Measurements from ENCODE around the gene GPR132. TPM values are rescaled to one million over a fixed set of nuclear protein-coding genes. Genes with fewer than 3 reads are reported as not detected.
A peak's percentile ranks its signal among the peaks of the same experiment; 100 is the strongest.

Gene GPR132
- total and polyA plus RNA-seq, 10 of the 15 experiments (the other 5 are each of a cell fraction or from before 2014, with no cell fraction given) = 1.9 to 49.3 (median 20.4) TPM

DNA sequence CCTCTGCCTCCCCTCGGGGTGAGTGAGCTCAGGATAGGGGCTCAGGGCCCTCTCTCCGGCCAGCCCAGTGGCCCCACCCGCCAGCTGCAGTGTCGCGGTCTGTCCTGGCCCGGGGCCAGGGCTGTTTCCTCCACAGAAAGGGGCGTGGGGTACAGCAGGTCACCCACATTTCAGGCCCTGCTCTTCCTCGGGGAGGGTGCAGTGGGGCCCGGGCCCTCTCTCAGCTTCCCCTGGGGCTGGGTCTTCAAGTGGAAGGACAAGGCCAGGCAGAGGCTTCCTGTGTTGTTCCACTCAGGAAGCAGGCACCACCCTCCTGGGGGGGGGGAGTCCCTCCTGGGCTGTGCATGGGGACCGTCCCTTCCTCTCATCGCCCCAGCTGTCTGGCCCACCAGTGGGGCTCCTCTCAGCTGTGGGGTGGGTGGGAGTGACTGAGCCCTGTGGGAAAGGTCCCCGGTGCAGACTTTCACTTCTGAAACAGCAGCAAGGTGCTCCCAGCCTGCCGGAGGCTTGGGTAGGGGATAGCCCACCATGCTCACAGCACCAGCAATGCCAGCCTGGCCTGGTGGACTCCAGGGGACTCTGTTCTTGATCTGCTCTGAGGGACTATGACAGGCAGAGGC lies 3.7 kb downstream of the GPR132 start:
- WGBS (ENCODE audit: insufficient coverage, insufficient replicate concordance, low lambda C conversion rate, missing lambda C conversion rate) = 2% methylated on average over 12 of the region's 13 CpGs
- peaks cover 88% of the 10 kb centered on the region for H3K79me2 ChIP-seq (ENCODE audit: control insufficient read depth, insufficient read depth, low read length)
- peak overlapping the region; percentile 71 for H3K4me3 ChIP-seq
- H4K20me1 ChIP-seq (ENCODE audit: control insufficient read depth, insufficient read depth) = peaks cover 14% of the 10 kb centered on the region
- POLR2A ChIA-PET = interaction anchor here (0.7 to 1.9 kb wide), 8 partner anchors 12 to 439 kb away, joined by 3 to 13 read pairs (median 3); partner anchors contain the start of gene CDCA4
- H3K36me3 ChIP-seq (ENCODE audit: control insufficient read depth in 2 of 2, insufficient read depth in 2 of 2, low read length in 1 of 2) = peaks cover 4 to 16% of the 10 kb centered on the region in 2 experiments; a peak in 3 of 4 replicates
- CTCF ChIA-PET = interaction anchor here (0.7 to 11.9 kb wide), 9 partner anchors 10 to 43 kb away, joined by 3 to 114 read pairs (median 3); no protein-coding TSS in a partner anchor
- BruUV-seq (replicated peaks) = no TSS peak
- no peaks in the 10 kb centered on the region for H3K9me3 ChIP-seq (replicated peaks; ENCODE audit: control insufficient read depth, insufficient read depth, low read length)
- in situ Hi-C loops (cut with MboI) (no loop called here), intact Hi-C loops (cut with micrococcal nuclease; ENCODE audit: unreplicated experiment) (loop anchor here (10.0 kb wide), 1 partner anchor 423 kb away; the partner anchor contains the start of gene CRIP1)
- DNase-seq (ENCODE audit: low read depth, low spot score) (no peak), FAIRE-seq (no peak), ATAC-seq (peak; percentile 23)
- H3K27me3 ChIP-seq (replicated peaks in 1 of 2; ENCODE audit: control insufficient read depth in 2 of 2, insufficient read depth in 2 of 2, low read length in 1 of 2) = no peaks in the 10 kb centered on the region
- peaks cover 43% of the 10 kb centered on the region for H3K4me1 ChIP-seq (ENCODE audit: control insufficient read depth, insufficient read depth, low read length)
- peak overlapping the region; percentile 77 for H3K9ac ChIP-seq (ENCODE audit: control insufficient read depth, insufficient read depth, low read length)
- peak overlapping the region; percentile 93 for H3K27ac ChIP-seq (ENCODE audit: control insufficient read depth, insufficient read depth)
- RAD21 ChIA-PET (ENCODE audit: unreplicated experiment) = interaction anchor here (1.0 to 5.3 kb wide), 5 partner anchors 9 to 42 kb away, joined by 3 to 25 read pairs (median 6); partner anchors contain the start of gene CDCA4
- H2AFZ ChIP-seq (ENCODE audit: control insufficient read depth, low read depth, low read length) = no peak overlapping the region
- H3K4me2 ChIP-seq (ENCODE audit: control insufficient read depth, insufficient read depth) = peak overlapping the region; percentile 100
- SMC1A ChIA-PET (ENCODE audit: uncharacterized antibody, unreplicated experiment) = interaction anchor here (0.7 to 7.8 kb wide), 4 partner anchors 9 to 24 kb away, joined by 3 to 47 read pairs (median 14); no protein-coding TSS in a partner anchor
- peak; percentile 86 for TF ChIP-seq IKZF1 (conservative IDR thresholded peaks at IDR 0.05)
- TF ChIP-seq IKZF2 (IDR thresholded peaks at IDR 0.05) = peak; percentile 56 to 60; a peak in 3 of 4 replicates
- TF ChIP-seq NRF1 (conservative IDR thresholded peaks at IDR 0.05; ENCODE audit: low read depth, low read length) = no peak
- TF ChIP-seq GATAD2B (conservative IDR thresholded peaks at IDR 0.05; ENCODE audit: low read depth) = 0 out of 2 replicates have a peak, but pooled peaks have one; percentile 29
- TF ChIP-seq IRF4 (IDR thresholded peaks at IDR 0.05; ENCODE audit: low read depth, low read length) = peak; percentile 60; the same call in 1 of the 2 replicates
- TF ChIP-seq ZBED1 (IDR thresholded peaks at IDR 0.05; ENCODE audit: borderline replicate concordance) = peak; percentile 52; the same call in 1 of the 2 replicates
- peak; percentile 81 for TF ChIP-seq EED (IDR thresholded peaks at IDR 0.05; ENCODE audit: low read depth)
- TF ChIP-seq RAD51 (IDR thresholded peaks at IDR 0.05) = no peak
- 0 out of 2 replicates have a peak, but pooled peaks have one; percentile 10 for TF ChIP-seq JUNB (IDR thresholded peaks at IDR 0.05)
- TF ChIP-seq SMAD1 (IDR thresholded peaks at IDR 0.05; ENCODE audit: low read depth, partially characterized antibody) = peak; percentile 87
- TF ChIP-seq POLR2AphosphoS5 (IDR thresholded peaks at IDR 0.05; ENCODE audit: low read length) = peak; percentile 8
- 0 out of 2 replicates have a peak, but pooled peaks have one; percentile 34 for TF ChIP-seq ATF7 (IDR thresholded peaks at IDR 0.05; ENCODE audit: low read depth)
- 0 out of 2 replicates have a peak, but pooled peaks have one; percentile 38 for TF ChIP-seq TAF1 (IDR thresholded peaks at IDR 0.05; ENCODE audit: borderline replicate concordance, low read depth, low read length)
- TF ChIP-seq, protein P1, sequence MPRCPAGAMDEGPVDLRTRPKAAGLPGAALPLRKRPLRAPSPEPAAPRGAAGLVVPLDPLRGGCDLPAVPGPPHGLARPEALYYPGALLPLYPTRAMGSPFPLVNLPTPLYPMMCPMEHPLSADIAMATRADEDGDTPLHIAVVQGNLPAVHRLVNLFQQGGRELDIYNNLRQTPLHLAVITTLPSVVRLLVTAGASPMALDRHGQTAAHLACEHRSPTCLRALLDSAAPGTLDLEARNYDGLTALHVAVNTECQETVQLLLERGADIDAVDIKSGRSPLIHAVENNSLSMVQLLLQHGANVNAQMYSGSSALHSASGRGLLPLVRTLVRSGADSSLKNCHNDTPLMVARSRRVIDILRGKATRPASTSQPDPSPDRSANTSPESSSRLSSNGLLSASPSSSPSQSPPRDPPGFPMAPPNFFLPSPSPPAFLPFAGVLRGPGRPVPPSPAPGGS (IDR thresholded peaks at IDR 0.05; ENCODE audit: borderline replicate concordance, insufficient read depth, low read depth, low read length, poor library complexity, severe bottlenecking) = no peak
- TF ChIP-seq, protein P2, sequence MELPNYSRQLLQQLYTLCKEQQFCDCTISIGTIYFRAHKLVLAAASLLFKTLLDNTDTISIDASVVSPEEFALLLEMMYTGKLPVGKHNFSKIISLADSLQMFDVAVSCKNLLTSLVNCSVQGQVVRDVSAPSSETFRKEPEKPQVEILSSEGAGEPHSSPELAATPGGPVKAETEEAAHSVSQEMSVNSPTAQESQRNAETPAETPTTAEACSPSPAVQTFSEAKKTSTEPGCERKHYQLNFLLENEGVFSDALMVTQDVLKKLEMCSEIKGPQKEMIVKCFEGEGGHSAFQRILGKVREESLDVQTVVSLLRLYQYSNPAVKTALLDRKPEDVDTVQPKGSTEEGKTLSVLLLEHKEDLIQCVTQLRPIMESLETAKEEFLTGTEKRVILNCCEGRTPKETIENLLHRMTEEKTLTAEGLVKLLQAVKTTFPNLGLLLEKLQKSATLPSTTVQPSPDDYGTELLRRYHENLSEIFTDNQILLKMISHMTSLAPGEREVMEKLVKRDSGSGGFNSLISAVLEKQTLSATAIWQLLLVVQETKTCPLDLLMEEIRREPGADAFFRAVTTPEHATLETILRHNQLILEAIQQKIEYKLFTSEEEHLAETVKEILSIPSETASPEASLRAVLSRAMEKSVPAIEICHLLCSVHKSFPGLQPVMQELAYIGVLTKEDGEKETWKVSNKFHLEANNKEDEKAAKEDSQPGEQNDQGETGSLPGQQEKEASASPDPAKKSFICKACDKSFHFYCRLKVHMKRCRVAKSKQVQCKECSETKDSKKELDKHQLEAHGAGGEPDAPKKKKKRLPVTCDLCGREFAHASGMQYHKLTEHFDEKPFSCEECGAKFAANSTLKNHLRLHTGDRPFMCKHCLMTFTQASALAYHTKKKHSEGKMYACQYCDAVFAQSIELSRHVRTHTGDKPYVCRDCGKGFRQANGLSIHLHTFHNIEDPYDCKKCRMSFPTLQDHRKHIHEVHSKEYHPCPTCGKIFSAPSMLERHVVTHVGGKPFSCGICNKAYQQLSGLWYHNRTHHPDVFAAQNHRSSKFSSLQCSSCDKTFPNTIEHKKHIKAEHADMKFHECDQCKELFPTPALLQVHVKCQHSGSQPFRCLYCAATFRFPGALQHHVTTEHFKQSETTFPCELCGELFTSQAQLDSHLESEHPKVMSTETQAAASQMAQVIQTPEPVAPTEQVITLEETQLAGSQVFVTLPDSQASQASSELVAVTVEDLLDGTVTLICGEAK (IDR thresholded peaks at IDR 0.05; ENCODE audit: borderline replicate concordance) = no peak
- no peak for TF ChIP-seq KDM1A (IDR thresholded peaks at IDR 0.05; ENCODE audit: borderline replicate concordance)
- TF ChIP-seq CHD2 (IDR thresholded peaks at IDR 0.05; ENCODE audit: borderline replicate concordance, low read depth, low read length) = no peak
- TF ChIP-seq MTA2 (IDR thresholded peaks at IDR 0.05; ENCODE audit: low read depth) = peak; percentile 48; the same call in 1 of the 2 replicates
- no peak for TF ChIP-seq SMARCA5 (IDR thresholded peaks at IDR 0.05)
- peak; percentile 47; the same call in 1 of the 2 replicates for TF ChIP-seq PAX5 (IDR thresholded peaks at IDR 0.05; ENCODE audit: borderline replicate concordance, low read depth, low read length)
